Fibroblast of lung (primary cell): ENCODE results near the gene SMIM36. TPM values are rescaled to one million over a fixed set of nuclear protein-coding genes. Genes with fewer than 3 reads are reported as not detected.
A peak's percentile ranks its signal among the peaks of the same experiment; 100 is the strongest.

Source experiments
- DNase-seq, 2 donors: peaks; one replicate each; pipeline versions ENCODE4 v3.0.0 to v3.0.0-alpha.2; 2010; ENCODE audit warnings: low read depth in 2 of 2
- H2AFZ ChIP-seq: 2 replicates; pipeline ENCODE4 v1.5.1; 2012; ENCODE audit warnings: low read length, control low read depth, inconsistent platforms
- H3K27ac ChIP-seq: 2 replicates; pipeline ENCODE4 v1.5.1; 2011; ENCODE audit warnings: low read length, control low read depth; ENCODE audit not compliant: insufficient read depth
- H3K27me3 ChIP-seq: 2 replicates; pipeline ENCODE4 v1.5.1; 2011; ENCODE audit warnings: mild to moderate bottlenecking, low read length; ENCODE audit not compliant: control insufficient read depth, insufficient read depth
- H3K36me3 ChIP-seq: 2 replicates; pipeline ENCODE4 v1.5.1; 2011; ENCODE audit warnings: low read length; ENCODE audit not compliant: control insufficient read depth, insufficient read depth
- H3K4me1 ChIP-seq: 2 replicates; pipeline ENCODE4 v1.5.1; 2011; ENCODE audit warnings: low read length; ENCODE audit not compliant: control insufficient read depth, insufficient read depth; ENCODE audit errors: extremely low read depth
- H3K4me2 ChIP-seq: 2 replicates; pipeline ENCODE4 v1.5.1; 2011; ENCODE audit warnings: low read length, control low read depth; ENCODE audit not compliant: insufficient read depth; ENCODE audit errors: extremely low read depth
- H3K4me3 ChIP-seq, 4 experiments: fragments of 200-600 bp in 1 of 4; sonication (generic) in 1 of 4; replicated peaks in 1 of 4; 2 replicates each; pipeline ENCODE4 v1.5.1; 2011 to 2016; ENCODE audit warnings: low read length in 4 of 4, low read depth in 3 of 4, mild to moderate bottlenecking in 3 of 4, control low read depth in 2 of 4, inconsistent platforms in 1 of 4, mixed read lengths in 1 of 4; ENCODE audit not compliant: insufficient read depth in 1 of 4; ENCODE audit errors: control extremely low read depth in 1 of 4
- H3K79me2 ChIP-seq: 2 replicates; pipeline ENCODE4 v1.5.1; 2012; ENCODE audit warnings: mild to moderate bottlenecking, low read length, inconsistent platforms; ENCODE audit not compliant: control insufficient read depth, insufficient read depth
- H3K9ac ChIP-seq: 2 replicates; pipeline ENCODE4 v1.5.1; 2011; ENCODE audit warnings: mild to moderate bottlenecking, low read length, control low read depth; ENCODE audit not compliant: insufficient read depth
- H3K9me3 ChIP-seq: 2 replicates; pipeline ENCODE4 v1.5.1; 2012; ENCODE audit warnings: low read depth, low read length; ENCODE audit not compliant: control insufficient read depth, insufficient read depth
- H4K20me1 ChIP-seq: 2 replicates; pipeline ENCODE4 v1.5.1; 2011; ENCODE audit warnings: low read length; ENCODE audit not compliant: control insufficient read depth, insufficient read depth; ENCODE audit errors: extremely low read depth
- CTCF ChIP-seq, 2 donors: IDR thresholded peaks in 1 of 2; conservative IDR thresholded peaks in 1 of 2; 1 replicate in 1 of 2; 2 replicates in 1 of 2; pipeline ENCODE4 v1.5.1; 2011 to 2012; ENCODE audit warnings: low read length in 2 of 2, control low read depth in 1 of 2, inconsistent platforms in 1 of 2, low read depth in 1 of 2, mild to moderate bottlenecking in 1 of 2
- EZH2 ChIP-seq: IDR thresholded peaks from 2 replicates; pipeline ENCODE4 v1.5.1; 2012; ENCODE audit warnings: low read length, control low read depth, mild to moderate bottlenecking; ENCODE audit errors: missing control alignments
- polyA plus RNA-seq, 2 donors: library from polyadenylated mRNA; depleted of rRNA in 1 of 2; stranded (reverse) in 1 of 2; unstranded in 1 of 2; fragments of >200 nt; gene quantifications; 2 replicates each; pipeline ENCODE4 v1.2.1, GENCODE V29; 2011 to 2012; ENCODE audit warnings: missing spikeins in 1 of 2
- total RNA-seq: library from RNA; depleted of rRNA; stranded (reverse); fragments of >200 nt; gene quantifications from 2 replicates; pipeline ENCODE4 v1.2.1, GENCODE V29; 2014

SMIM36 gene
- total and polyA plus RNA-seq, 2 donors (not counting 1 experiment from before 2014, with no cell fraction given), result not detected

DNA sequence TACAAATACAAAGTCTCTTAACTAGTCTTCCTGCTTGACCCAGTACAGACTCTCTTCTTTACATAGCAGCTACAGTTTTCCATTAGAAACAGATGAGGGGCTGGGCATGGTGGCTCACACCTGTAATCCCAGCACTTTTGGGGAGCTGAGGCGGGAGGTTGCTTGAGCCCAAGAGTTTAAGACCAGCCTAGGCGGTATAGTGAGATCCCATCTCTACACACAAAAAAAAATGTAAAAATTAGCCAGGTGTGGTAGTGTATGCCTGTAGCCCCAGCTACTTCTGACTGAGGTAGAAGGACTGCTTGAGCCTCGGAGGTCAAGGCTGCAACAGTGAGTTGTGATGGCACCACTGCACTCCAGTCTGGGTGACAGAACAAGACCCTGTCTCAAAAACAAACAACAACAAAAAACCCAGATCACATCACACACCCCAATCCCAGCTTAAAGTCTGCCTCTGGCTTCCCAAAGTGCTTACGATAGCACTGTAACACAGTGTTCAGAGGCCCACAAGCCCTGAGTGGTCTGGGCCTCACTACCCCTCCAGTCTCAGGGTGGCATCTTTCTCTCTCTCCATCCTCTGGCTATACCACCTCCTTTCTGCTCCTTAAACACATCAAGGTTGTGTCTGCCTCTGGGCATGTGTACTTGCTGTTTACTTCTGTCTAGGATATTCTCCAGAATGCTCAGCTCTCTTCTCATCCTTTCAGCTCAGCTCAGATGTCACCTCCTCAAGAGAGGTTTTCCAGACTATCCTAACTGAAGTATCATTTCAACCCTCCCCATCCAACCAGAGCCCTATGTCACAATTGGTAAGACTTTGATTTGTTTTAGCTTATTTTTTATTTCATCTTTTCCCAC, 93.6 kb downstream of the SMIM36 start:
- no peak for TF ChIP-seq EZH2
- TF ChIP-seq CTCF (conservative IDR thresholded peaks at IDR 0.05 in 1 of 2, IDR thresholded peaks at IDR 0.05 in 1 of 2; ENCODE audit: low read depth in 1 of 2, low read length in 2 of 2), result no peak
- Histone ChIP-seq H4K20me1 (no peaks in the 10 kb centered on the region), H3K9me3 (no peaks in the 10 kb centered on the region), H3K36me3 (peaks cover 3% of the 10 kb centered on the region), H2AFZ (no peak overlapping the region), H3K79me2 (peaks cover 9% of the 10 kb centered on the region), H3K27ac (no peak overlapping the region), H3K9ac (no peak overlapping the region), H3K4me3 (no peak overlapping the region), H3K4me1 (peaks cover 4% of the 10 kb centered on the region), H3K4me2 (no peak overlapping the region), H3K27me3 (no peaks in the 10 kb centered on the region)
- no peak for DNase-seq

- Histone ChIP-seq H3K9me3 (no peaks in the 10 kb centered on the region), H3K27ac (no peak overlapping the region), H3K4me2 (no peak overlapping the region), H3K4me1 (peaks cover 2% of the 10 kb centered on the region), H3K27me3 (no peaks in the 10 kb centered on the region), H3K9ac (no peak overlapping the region), H3K79me2 (peaks cover 9% of the 10 kb centered on the region), H4K20me1 (no peaks in the 10 kb centered on the region), H3K4me3 (no peak overlapping the region), H2AFZ (no peak overlapping the region), H3K36me3 (peaks cover 3% of the 10 kb centered on the region)
- DNase-seq, result peak; percentile 17 to 31
- TF ChIP-seq EZH2, result no peak
- no peak for TF ChIP-seq CTCF (conservative IDR thresholded peaks at IDR 0.05 in 1 of 2, IDR thresholded peaks at IDR 0.05 in 1 of 2; ENCODE audit: low read depth in 1 of 2, low read length in 2 of 2)
Measured at GRCh38 chr17:55416470-55417052, 94.7 kb downstream of the SMIM36 start.

GRCh38 chr17:55416000-55416399, 95.3 kb downstream of the SMIM36 start:
- Histone ChIP-seq H3K9me3 (no peaks in the 10 kb centered on the region), H4K20me1 (no peaks in the 10 kb centered on the region), H3K4me3 (no peak overlapping the region), H3K36me3 (peaks cover 3% of the 10 kb centered on the region), H2AFZ (no peak overlapping the region), H3K27me3 (no peaks in the 10 kb centered on the region), H3K9ac (no peak overlapping the region), H3K4me2 (no peak overlapping the region), H3K79me2 (peaks cover 6% of the 10 kb centered on the region), H3K27ac (no peak overlapping the region), H3K4me1 (peaks cover 2% of the 10 kb centered on the region)
- DNase-seq, result no peak
- peak in 1 of 2 donors; percentile 4 for TF ChIP-seq CTCF (conservative IDR thresholded peaks at IDR 0.05 in 1 of 2, IDR thresholded peaks at IDR 0.05 in 1 of 2; ENCODE audit: low read depth in 1 of 2, low read length in 2 of 2)
- no peak for TF ChIP-seq EZH2
